ENCODE data around the gene SLC24A1.
A peak's percentile ranks its signal among the peaks of the same experiment; 100 is the strongest.

SLC24A1 gene

DNA sequence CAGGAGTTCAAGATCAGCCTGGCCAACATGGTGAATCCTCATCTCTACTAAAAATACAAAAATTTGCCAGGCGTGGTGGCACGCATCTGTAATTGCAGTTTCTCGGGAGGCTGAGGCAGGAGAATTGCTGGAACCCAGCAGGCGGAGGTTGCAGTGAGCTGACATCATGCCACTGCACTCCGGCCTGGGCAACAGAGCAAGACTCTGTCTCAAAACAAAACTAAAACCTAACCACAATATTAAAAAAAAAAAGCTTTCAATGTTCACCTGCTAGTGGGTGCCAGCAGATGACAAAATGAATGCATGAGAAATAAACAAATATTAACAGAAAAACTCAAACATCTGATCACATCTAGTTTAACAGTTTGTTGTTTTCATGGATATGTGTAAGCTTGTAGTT, 9.0 kb downstream of the SLC24A1 start:
- no peak overlapping the region for H3K4me3 ChIP-seq (replicated peaks; ENCODE audit: low read depth, low read length)
- no peak for DNase-seq (ENCODE audit: extremely low read depth, low read depth)
- TF ChIP-seq, protein P1, sequence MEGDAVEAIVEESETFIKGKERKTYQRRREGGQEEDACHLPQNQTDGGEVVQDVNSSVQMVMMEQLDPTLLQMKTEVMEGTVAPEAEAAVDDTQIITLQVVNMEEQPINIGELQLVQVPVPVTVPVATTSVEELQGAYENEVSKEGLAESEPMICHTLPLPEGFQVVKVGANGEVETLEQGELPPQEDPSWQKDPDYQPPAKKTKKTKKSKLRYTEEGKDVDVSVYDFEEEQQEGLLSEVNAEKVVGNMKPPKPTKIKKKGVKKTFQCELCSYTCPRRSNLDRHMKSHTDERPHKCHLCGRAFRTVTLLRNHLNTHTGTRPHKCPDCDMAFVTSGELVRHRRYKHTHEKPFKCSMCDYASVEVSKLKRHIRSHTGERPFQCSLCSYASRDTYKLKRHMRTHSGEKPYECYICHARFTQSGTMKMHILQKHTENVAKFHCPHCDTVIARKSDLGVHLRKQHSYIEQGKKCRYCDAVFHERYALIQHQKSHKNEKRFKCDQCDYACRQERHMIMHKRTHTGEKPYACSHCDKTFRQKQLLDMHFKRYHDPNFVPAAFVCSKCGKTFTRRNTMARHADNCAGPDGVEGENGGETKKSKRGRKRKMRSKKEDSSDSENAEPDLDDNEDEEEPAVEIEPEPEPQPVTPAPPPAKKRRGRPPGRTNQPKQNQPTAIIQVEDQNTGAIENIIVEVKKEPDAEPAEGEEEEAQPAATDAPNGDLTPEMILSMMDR (IDR thresholded peaks at IDR 0.05; ENCODE audit: low read depth, low read length, missing control alignments), result no peak

DNA sequence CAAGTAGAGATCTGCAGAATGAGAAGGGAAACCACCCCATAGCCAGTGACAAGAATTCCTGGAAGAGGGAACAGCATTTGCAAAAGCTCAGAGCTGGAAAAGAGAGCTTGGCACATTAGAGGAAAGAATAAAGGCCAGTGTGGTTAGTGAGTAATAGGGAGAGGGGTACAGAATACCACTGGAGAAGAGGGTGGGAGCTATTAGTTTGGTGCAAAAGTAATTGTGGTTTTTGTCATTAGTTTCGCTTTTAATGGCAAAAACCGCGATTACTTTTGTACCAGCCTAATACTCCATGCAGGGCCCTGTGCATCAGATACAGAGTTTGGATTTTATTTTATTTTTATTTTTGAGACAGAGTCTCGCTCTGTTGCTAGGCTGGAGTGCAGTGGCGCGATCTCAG, 9.8 kb downstream of the SLC24A1 start:
- no peak for DNase-seq (ENCODE audit: extremely low read depth, low read depth)
- no peak overlapping the region for H3K4me3 ChIP-seq (replicated peaks; ENCODE audit: low read depth, low read length)
- TF ChIP-seq, protein P1 (IDR thresholded peaks at IDR 0.05; ENCODE audit: low read depth, low read length, missing control alignments), result no peak

DNA sequence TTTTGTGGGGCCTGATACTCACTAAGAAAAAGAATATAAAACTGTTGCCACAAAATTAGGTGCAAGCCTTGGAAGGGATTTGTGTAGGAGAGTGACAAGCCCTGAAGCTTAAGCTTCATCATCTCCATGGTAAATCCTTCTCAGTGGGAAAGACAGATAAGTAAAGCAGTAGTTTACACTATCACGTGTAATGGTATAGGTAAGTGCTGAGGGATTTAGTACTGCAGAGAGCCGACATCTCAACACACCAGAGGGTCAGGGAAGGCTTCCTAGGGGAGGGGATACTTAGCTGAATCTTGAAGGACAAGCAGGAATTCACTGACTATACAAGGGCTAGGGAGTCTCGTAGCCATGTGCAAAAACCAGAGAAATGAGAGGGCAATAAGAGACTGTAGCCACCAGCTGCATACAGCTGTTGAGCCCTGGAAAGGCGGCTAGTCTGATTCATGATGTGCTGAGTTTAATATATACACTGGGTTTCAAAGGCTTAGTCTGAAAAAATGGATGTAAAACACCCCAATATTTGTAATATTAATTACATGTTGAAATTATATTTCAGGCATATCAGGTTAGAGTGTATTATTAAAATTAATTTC, 11.1 kb downstream of the SLC24A1 start:
- no peak overlapping the region for H3K4me3 ChIP-seq (replicated peaks; ENCODE audit: low read depth, low read length)
- DNase-seq (ENCODE audit: extremely low read depth, low read depth), result no peak
- TF ChIP-seq, protein P1 (IDR thresholded peaks at IDR 0.05; ENCODE audit: low read depth, low read length, missing control alignments), result no peak

DNA sequence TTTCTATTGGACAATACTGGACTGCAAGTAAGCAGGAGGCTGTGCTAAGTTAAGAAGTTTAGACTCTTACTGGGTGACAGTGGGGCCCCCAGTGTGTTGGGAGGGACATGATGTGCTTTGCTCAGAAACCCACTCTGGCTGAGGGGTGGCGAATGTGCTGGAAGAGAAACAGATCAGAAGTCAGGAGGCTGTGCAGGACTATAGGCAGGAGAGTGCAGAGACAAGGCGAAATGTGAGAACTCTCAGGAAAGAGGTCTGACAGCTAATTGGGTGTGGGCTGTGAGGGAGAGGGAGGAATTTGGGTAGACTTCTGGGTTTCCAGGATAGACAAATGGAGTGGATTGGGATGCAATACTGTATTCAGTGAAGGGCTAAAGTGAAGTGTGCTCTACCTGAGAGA, 12.0 kb downstream of the SLC24A1 start:
- no peak overlapping the region for H3K4me3 ChIP-seq (replicated peaks; ENCODE audit: low read depth, low read length)
- TF ChIP-seq, protein P1 (IDR thresholded peaks at IDR 0.05; ENCODE audit: low read depth, low read length, missing control alignments), result no peak
- no peak for DNase-seq (ENCODE audit: extremely low read depth, low read depth)

DNA sequence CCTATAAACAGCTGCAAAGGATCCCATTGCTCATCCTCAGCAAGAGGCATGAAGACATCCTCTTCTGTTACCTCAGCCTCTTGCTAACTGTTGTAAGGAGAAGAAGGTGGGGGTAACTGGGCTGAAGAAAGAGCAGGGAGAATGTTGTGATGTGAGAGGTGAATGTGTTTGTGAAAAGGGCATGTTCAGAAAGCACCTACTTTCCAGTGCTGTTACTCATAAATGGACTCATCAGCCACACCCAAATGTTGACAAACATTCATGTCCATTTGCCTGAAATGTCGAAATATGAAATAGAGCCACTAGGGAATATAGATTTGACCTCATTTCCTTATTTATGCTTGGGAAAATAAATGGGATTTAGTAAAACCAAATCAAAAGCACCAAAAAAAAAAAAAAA, 12.6 kb downstream of the SLC24A1 start:
- TF ChIP-seq, protein P1 (IDR thresholded peaks at IDR 0.05; ENCODE audit: low read depth, low read length, missing control alignments), result no peak
- no peak overlapping the region for H3K4me3 ChIP-seq (replicated peaks; ENCODE audit: low read depth, low read length)
- DNase-seq (ENCODE audit: extremely low read depth, low read depth), result no peak

DNA sequence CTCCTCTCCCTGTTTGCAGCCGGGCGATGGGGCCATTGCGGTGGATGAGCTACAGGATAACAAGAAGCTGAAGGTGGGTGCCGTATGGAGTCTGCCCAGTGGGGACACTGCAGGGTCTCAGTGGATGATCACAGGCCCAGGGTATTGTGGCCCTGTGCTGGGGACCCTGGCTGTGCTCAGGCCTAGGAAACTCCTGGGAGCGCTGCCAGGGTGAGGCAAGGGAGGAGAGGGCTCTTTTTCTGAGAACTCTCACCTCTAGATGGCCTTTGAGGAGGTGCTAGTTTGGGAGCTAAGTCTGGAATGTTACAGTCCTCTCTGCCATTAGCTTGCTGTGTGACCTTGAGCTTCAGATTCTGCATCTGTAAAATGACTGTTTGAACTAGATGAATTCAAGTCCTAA, 16.4 kb downstream of the SLC24A1 start:
- no peak overlapping the region for H3K4me3 ChIP-seq (replicated peaks; ENCODE audit: low read depth, low read length)
- TF ChIP-seq, protein P1 (IDR thresholded peaks at IDR 0.05; ENCODE audit: low read depth, low read length, missing control alignments), result no peak
- no peak for DNase-seq (ENCODE audit: extremely low read depth, low read depth)

DNA sequence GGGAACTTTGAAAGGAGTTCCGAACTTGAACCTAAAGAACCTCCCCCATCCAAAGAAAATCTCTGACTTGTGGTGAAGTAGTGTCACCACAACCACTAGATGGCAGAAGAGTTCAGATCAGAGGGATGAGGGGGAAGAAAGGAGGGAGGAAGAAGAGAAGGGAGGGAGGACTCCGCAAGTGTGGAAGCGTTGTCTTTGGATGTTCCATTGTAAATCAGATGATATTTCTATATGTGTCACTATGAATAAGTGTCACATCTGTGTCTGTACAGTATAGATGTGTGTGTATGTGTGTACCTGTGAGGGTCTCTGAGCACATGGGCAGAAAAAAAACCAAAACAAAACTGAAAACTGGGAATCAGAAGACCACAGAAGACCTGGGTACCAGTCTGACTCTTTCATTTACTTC, 16.9 kb downstream of the SLC24A1 start:
- H3K4me3 ChIP-seq (replicated peaks; ENCODE audit: low read depth, low read length), result no peak overlapping the region
- TF ChIP-seq, protein P1 (IDR thresholded peaks at IDR 0.05; ENCODE audit: low read depth, low read length, missing control alignments), result peak; percentile 81
- DNase-seq (ENCODE audit: extremely low read depth, low read depth), result peak; percentile 75
